MCF 10A (cell line): ENCODE measurements around the gene GAPDHS. TPM values are rescaled to one million over a fixed set of nuclear protein-coding genes. Genes with fewer than 3 reads are reported as not detected.

Source experiments
- BruUV-seq: library from RNA; stranded (reverse); fragments of 400-500 nt; replicated peaks from 2 replicates; lab custom pipeline; 2021; lab: Mats Ljungman, UMichigan
- CTCF ChIA-PET: fragments of 300-600 bp; sonication (Branson Sonifier 250); formaldehyde crosslinking; extraction: SDS; loops from one replicate; lab custom pipeline; 2021; ENCODE audit warnings: antibody characterized with exemption, inconsistent platforms; lab: Yijun Ruan, JAX
- POLR2A ChIA-PET: fragments of 300-600, 350-650 bp; sonication (Branson Sonifier 250); formaldehyde crosslinking; extraction: SDS; loops from one replicate; lab custom pipeline; 2020; ENCODE audit warnings: antibody characterized with exemption, inconsistent platforms; lab: Yijun Ruan, JAX
- DNase-seq: peaks from one replicate; pipeline ENCODE4 v3.0.0-alpha.2; 2018; ENCODE audit not compliant: unreplicated experiment
- H3K27ac Mint-ChIP-seq: one replicate; pipeline ENCODE4 v1.8.0; 2022; ENCODE audit warnings: mild to moderate bottlenecking, low read depth, mixed read lengths; ENCODE audit not compliant: unreplicated experiment
- H3K27me3 Mint-ChIP-seq: one replicate; pipeline ENCODE4 v1.8.0; 2022; ENCODE audit warnings: mixed read lengths; ENCODE audit not compliant: insufficient read depth, unreplicated experiment
- H3K36me3 Mint-ChIP-seq: one replicate; pipeline ENCODE4 v1.8.0; 2022; ENCODE audit warnings: mild to moderate bottlenecking, moderate library complexity, mixed read lengths; ENCODE audit not compliant: insufficient read depth, unreplicated experiment
- H3K4me1 Mint-ChIP-seq: one replicate; pipeline ENCODE4 v1.8.0; 2022; ENCODE audit warnings: mixed read lengths; ENCODE audit not compliant: insufficient read depth, unreplicated experiment
- H3K4me3 Mint-ChIP-seq: one replicate; pipeline ENCODE4 v1.8.0; 2022; ENCODE audit warnings: mild to moderate bottlenecking, moderate library complexity, mixed read lengths; ENCODE audit not compliant: unreplicated experiment
- H3K9me3 Mint-ChIP-seq: one replicate; pipeline ENCODE4 v1.8.0; 2022; ENCODE audit warnings: mixed read lengths; ENCODE audit not compliant: unreplicated experiment
- CTCF ChIP-seq: fragments of 200-600 bp; IDR thresholded peaks from one replicate; pipeline ENCODE4 v1.8.0; 2022; ENCODE audit warnings: antibody characterized with exemption, mild to moderate bottlenecking; ENCODE audit not compliant: unreplicated experiment
- intact Hi-C: fragments of 100-400 bp; cut with micrococcal nuclease; formaldehyde crosslinking; loops from 2 replicates; pipeline ENCODE4 v1.14.1; 2022
- total RNA-seq: library from RNA; stranded (reverse); gene quantifications from 2 replicates; pipeline ENCODE4 v1.2.3, GENCODE V29; 2022

Gene GAPDHS
- total RNA-seq, 1 experiment from 2014 or later = not detected

- H3K27ac Mint-ChIP-seq = no peak overlapping the region
- intact Hi-C loops = no loop called here
- H3K4me3 Mint-ChIP-seq = no peak overlapping the region
- CTCF ChIA-PET = interaction anchor here (0.7 to 3.4 kb wide), 3 partner anchors 8 to 135 kb away, joined by 3 to 22 read pairs (median 8); no protein-coding TSS in a partner anchor
- BruUV-seq = no TSS peak
- H3K36me3 Mint-ChIP-seq = peaks cover 5% of the 10 kb centered on the region
- H3K27me3 Mint-ChIP-seq = peaks cover 71% of the 10 kb centered on the region
- H3K9me3 Mint-ChIP-seq = no peaks in the 10 kb centered on the region
- DNase-seq = no peak
- H3K4me1 Mint-ChIP-seq = no peaks in the 10 kb centered on the region
- POLR2A ChIA-PET = interaction anchor here (0.6 kb wide), 1 partner anchor 506 kb away, joined by 3 read pairs; no protein-coding TSS in a partner anchor
- no peak for TF ChIP-seq CTCF
These were observed 45.5 kb upstream of the GAPDHS start for GRCh38 chr19:35487656-35488182.

GRCh38 chr19:35488677-35489076, 44.6 kb upstream of the GAPDHS start:
- peaks cover 75% of the 10 kb centered on the region for H3K27me3 Mint-ChIP-seq
- H3K4me1 Mint-ChIP-seq = no peaks in the 10 kb centered on the region
- ChIA-PET CTCF (interaction anchor here (0.9 to 1.2 kb wide), 2 partner anchors 26 to 136 kb away, joined by 4 to 5 read pairs; no protein-coding TSS in a partner anchor), POLR2A (no interaction called here)
- intact Hi-C loops = no loop called here
- no peak for TF ChIP-seq CTCF
- H3K9me3 Mint-ChIP-seq = no peaks in the 10 kb centered on the region
- BruUV-seq = no TSS peak
- no peaks in the 10 kb centered on the region for H3K36me3 Mint-ChIP-seq
- no peak overlapping the region for H3K27ac Mint-ChIP-seq
- H3K4me3 Mint-ChIP-seq = no peak overlapping the region
- no peak for DNase-seq

- CTCF ChIA-PET = interaction anchor here (2.4 kb wide), 1 partner anchor 21 kb away, joined by 9 read pairs; no protein-coding TSS in a partner anchor
- no TSS peak for BruUV-seq
These were observed 42.9 kb upstream of the GAPDHS start, which contains the start of gene KRTDAP for GRCh38 chr19:35490364-35490763. Gene KRTDAP (minus strand): TSS chr19:35490464. CDS start chr19:35490442, 22 bp downstream.

More at GRCh38 chr19:35490364-35490763, 42.9 kb upstream of the GAPDHS start, which contains the start of gene KRTDAP:
- no peak for TF ChIP-seq CTCF
- H3K9me3 Mint-ChIP-seq = no peaks in the 10 kb centered on the region
- intact Hi-C loops = no loop called here
- peaks cover 75% of the 10 kb centered on the region for H3K27me3 Mint-ChIP-seq
- H3K4me1 Mint-ChIP-seq = no peaks in the 10 kb centered on the region
- no peak within 1 kb of the TSS for H3K4me3 Mint-ChIP-seq
- no peak for DNase-seq
- no peak within 1 kb of the TSS for H3K27ac Mint-ChIP-seq
- POLR2A ChIA-PET = interaction anchor here (1.3 kb wide), 1 partner anchor 183 kb away, joined by 4 read pairs; no protein-coding TSS in a partner anchor
- H3K36me3 Mint-ChIP-seq = no peaks in the 10 kb centered on the region
